Measurements from ENCODE around the gene LRRC45. TPM values are rescaled to one million over a fixed set of nuclear protein-coding genes. Genes with fewer than 3 reads are reported as not detected.

LRRC45 gene
- total and polyA plus RNA-seq, 9 of the 15 experiments (the other 6 are each of a cell fraction or from before 2014, with no cell fraction given): 3.5 to 21.5 (median 11.2) TPM; not detected in 2

GRCh38 chr17:82014971-82015310 lies 8.2 kb upstream of the LRRC45 start:
- 0 out of 2 replicates have a peak, but pooled peaks cover under 1% of the 10 kb centered on the region for H4K20me1 ChIP-seq (replicated peaks; ENCODE audit: control insufficient read depth, insufficient read depth, low read length)
- no peak for ATAC-seq
- no peaks in the 10 kb centered on the region for H3K79me2 ChIP-seq (ENCODE audit: control insufficient read depth, insufficient read depth, low read length)
- DNase-seq (ENCODE audit: extremely low read depth in 1 of 4, low spot score in 3 of 4): no peak
- H3K4me1 ChIP-seq (replicated peaks in 1 of 2; ENCODE audit: control insufficient read depth in 2 of 2, insufficient read depth in 2 of 2, low read length in 2 of 2): peaks cover under 1 to 90% of the 10 kb centered on the region in 2 experiments; a peak in 3 of 5 replicates
- no peaks in the 10 kb centered on the region for H3K27me3 ChIP-seq (ENCODE audit: control insufficient read depth in 2 of 2, insufficient read depth in 2 of 2, low read length in 2 of 2)
- no peak for TF ChIP-seq FIP1L1 (IDR thresholded peaks at IDR 0.05; ENCODE audit: low read depth, low read length, poor library complexity, severe bottlenecking)
- TF ChIP-seq THRA (IDR thresholded peaks at IDR 0.05): no peak
- TF ChIP-seq TFAP4 (CRISPR knock-in tag; IDR thresholded peaks at IDR 0.05; ENCODE audit: borderline replicate concordance): no peak
- TF ChIP-seq ZC3H4 (CRISPR knock-in tag; IDR thresholded peaks at IDR 0.05; ENCODE audit: borderline replicate concordance): no peak
- TF ChIP-seq NCOA2 (IDR thresholded peaks at IDR 0.05; ENCODE audit: partially characterized antibody in 2 of 2): no peak
- no peak for TF ChIP-seq ZNF644 (tag; IDR thresholded peaks at IDR 0.05; ENCODE audit: low read depth)
- TF ChIP-seq KAT2B (IDR thresholded peaks at IDR 0.05; ENCODE audit: low read depth, low read length): no peak
- no peak for TF ChIP-seq RUNX1 (IDR thresholded peaks at IDR 0.05; ENCODE audit: low read depth)
- TF ChIP-seq ZNF347 (CRISPR knock-in tag; IDR thresholded peaks at IDR 0.05; ENCODE audit: low read depth): no peak
- no peak for TF ChIP-seq ZBTB8A (IDR thresholded peaks at IDR 0.05; ENCODE audit: partially characterized antibody)
- no peak for TF ChIP-seq CCAR2 (IDR thresholded peaks at IDR 0.05; ENCODE audit: low read depth, low read length)
- no peak for FAIRE-seq
- intact Hi-C loops (cut with micrococcal nuclease): no loop called here
- no peak overlapping the region for H3K4me2 ChIP-seq (ENCODE audit: insufficient read depth, low read length)
- no peak overlapping the region for H3K4me3 ChIP-seq
- H3K36me3 ChIP-seq (ENCODE audit: control insufficient read depth, insufficient read depth, low read length): peaks cover 18% of the 10 kb centered on the region; the same call in 1 of the 3 replicates
- BruUV-seq (replicated peaks): no TSS peak
- no peaks in the 10 kb centered on the region for H3K9me3 ChIP-seq (replicated peaks; ENCODE audit: control insufficient read depth, insufficient read depth, low read depth, low read length)
- in situ Hi-C loops (cut with MboI): no loop called here
- no peaks in the 10 kb centered on the region for H3K9me1 ChIP-seq (ENCODE audit: control insufficient read depth, insufficient read depth, low read length)
- H3K27ac ChIP-seq (ENCODE audit: extremely low read depth, low read depth, low read length): no peak overlapping the region
- POLR2A ChIA-PET: interaction anchor here (0.6 kb wide), 1 partner anchor 115 kb away, joined by 3 read pairs; no protein-coding TSS in a partner anchor
- CTCF ChIA-PET (ENCODE audit: low intra/inter-chr PET ratio): no interaction called here
- H3K9ac ChIP-seq (ENCODE audit: insufficient read depth in 1 of 2, low read depth in 2 of 2, low read length in 2 of 2): peak overlapping the region in 1 of 2 experiments; percentile 48; a peak in 1 of 4 replicates
- no peak overlapping the region for H2AFZ ChIP-seq (ENCODE audit: low read depth, low read length)
- 66% methylated on average over 13 of the region's 13 CpGs for WGBS (ENCODE audit: insufficient coverage, low coverage, missing lambda C conversion rate)
